GM21390 (cell line): ENCODE results near the gene DPPA5.

Experiments
- ATAC-seq: cut with Tn5 transposase; IDR thresholded peaks from one replicate; pipeline ENCODE4 v1.9.1; 2021; ENCODE audit not compliant: unreplicated experiment

DPPA5 gene

DNA sequence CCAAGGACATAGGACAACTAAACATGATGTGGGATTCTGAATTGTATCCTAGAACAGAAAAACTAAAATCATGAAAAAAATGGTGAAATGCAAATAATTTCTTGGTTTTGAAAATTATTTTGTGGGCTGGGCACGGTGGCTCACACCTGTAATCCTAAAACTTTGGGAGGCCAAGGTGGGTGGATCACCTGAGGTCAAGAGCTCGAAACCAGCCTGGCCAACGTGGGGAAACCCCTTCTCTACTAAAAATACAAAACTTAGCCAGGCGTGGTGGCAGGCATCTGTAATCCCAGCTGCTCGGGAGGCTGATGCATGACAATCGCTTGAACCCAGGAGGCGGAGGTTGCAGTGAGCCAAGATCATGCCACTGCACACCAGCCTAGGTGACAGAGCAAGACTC, 50.3 kb downstream of the DPPA5 start:
- peak; percentile 43 for ATAC-seq
